Coronary artery (tissue), 2 donors: ENCODE measurements around the gene TLE3.

ENCODE experiments used
- DNase-seq: peaks from one replicate; pipeline ENCODE4 v3.0.0-alpha.2; 2017; ENCODE audit warnings: low spot score
- H3K27ac ChIP-seq, 2 donors: fragments of 200-600 bp; sonication (generic); one replicate each; pipeline ENCODE4 v1.5.1; 2016 to 2019
- H3K4me3 ChIP-seq: fragments of 200-600 bp; sonication (generic); 2 replicates; pipeline ENCODE4 v1.5.1; 2016; ENCODE audit warnings: mild to moderate bottlenecking, moderate library complexity
- TF ChIP-seq, protein P1 (sequence below): fragments of 200-600 bp; sonication (generic); IDR thresholded peaks from one replicate; pipeline ENCODE4 v1.5.1; 2019; ENCODE audit warnings: antibody characterized with exemption

The TLE3 gene

DNA sequence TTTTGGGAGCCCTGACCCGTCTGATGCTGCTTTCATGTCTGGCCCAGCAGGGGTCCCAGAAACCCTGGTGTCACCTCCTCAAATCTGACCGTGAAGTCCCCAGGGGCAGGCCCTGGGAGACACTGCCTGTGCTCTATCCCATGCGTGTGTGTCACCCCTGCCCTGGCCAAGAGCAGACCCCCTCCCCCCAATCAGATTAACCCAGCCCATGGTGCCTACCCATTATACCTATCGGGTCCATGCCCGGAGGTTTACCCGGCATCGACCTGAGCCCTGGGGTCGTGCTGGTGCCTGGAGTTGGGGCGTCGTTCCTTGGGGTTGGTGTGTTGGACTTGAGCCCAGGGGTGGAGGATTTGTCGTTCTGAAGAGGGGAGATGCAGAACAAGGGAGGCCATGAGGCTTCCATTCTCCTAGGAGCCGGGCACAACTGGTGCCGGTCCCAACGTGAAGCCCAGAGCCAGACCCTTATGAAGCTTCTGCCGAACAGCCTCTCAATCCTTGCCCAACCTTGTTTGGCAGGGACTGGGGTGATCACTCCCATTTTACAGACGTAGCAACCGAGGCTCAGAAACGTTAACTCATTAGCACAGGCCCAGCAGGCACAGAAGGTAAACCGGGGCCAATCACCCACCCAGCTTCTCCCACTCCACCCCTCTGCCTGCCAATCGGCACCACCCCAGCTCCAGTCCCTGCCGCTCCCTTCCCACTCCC lies 39.6 kb downstream of the TLE3 start:
- H3K27ac ChIP-seq = no peak overlapping the region
- no peak for DNase-seq
- no peak overlapping the region for H3K4me3 ChIP-seq
- TF ChIP-seq, protein P1, sequence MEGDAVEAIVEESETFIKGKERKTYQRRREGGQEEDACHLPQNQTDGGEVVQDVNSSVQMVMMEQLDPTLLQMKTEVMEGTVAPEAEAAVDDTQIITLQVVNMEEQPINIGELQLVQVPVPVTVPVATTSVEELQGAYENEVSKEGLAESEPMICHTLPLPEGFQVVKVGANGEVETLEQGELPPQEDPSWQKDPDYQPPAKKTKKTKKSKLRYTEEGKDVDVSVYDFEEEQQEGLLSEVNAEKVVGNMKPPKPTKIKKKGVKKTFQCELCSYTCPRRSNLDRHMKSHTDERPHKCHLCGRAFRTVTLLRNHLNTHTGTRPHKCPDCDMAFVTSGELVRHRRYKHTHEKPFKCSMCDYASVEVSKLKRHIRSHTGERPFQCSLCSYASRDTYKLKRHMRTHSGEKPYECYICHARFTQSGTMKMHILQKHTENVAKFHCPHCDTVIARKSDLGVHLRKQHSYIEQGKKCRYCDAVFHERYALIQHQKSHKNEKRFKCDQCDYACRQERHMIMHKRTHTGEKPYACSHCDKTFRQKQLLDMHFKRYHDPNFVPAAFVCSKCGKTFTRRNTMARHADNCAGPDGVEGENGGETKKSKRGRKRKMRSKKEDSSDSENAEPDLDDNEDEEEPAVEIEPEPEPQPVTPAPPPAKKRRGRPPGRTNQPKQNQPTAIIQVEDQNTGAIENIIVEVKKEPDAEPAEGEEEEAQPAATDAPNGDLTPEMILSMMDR = no peak

DNA sequence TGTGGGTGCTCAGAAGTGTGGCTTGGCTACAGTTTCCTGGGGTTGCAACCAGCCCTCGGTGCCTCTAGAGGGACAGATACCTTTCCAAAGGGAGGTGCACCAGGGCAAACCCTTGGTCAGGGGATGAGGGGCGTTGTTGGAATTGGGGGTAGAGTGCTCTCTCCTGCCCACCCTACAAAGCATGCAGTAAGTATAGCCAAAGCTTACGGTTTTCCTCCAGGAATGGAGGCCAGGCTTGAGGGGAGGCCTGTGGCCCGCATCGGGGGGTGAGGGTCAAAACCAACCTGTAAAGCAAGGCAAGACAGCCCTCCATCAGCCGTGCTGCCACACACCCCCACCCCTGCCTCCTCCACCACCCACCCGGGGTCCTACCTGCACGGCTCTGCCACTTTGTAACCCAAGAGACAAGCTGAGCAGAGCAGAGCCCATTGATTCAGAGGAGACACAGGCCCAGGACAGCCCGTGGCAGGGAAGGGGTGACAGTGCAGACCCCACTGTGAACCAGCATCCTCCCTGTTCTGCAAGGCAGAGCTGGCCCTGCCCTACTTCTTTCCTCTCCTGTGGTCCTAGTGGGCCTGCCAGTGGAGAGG lies 41.5 kb downstream of the TLE3 start:
- H3K27ac ChIP-seq = no peak overlapping the region
- H3K4me3 ChIP-seq = no peak overlapping the region
- DNase-seq = no peak
- TF ChIP-seq, protein P1 = no peak

DNA sequence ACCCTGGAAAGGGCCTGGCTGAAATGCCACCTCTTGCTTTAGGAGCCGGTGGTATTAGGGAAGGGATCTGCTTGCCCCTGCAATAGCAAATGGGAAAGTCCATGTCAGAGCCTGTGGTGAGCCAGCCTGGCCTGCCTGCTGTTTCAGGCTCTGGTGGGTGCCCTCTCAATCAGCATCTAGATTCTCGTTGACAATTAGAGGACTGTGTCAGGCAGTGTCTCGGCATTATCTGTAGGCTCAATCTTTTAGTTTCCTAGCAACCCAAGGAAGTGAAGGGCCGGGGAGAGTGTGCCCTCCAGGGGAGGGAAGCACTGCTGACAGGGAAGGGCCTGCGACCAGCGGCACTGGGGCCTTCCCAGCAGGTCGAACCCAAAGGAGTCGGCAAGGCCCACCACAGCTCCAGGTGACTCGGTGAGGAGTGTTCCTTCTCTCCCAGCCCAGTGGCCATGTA lies 42.1 kb downstream of the TLE3 start:
- Histone ChIP-seq H3K4me3 (no peak overlapping the region), H3K27ac (no peak overlapping the region)
- TF ChIP-seq, protein P1 = no peak
- DNase-seq = no peak

- TF ChIP-seq, protein P1 = no peak
- no peak for DNase-seq
- no peak overlapping the region for H3K4me3 ChIP-seq
- no peak overlapping the region for H3K27ac ChIP-seq
Observed at GRCh38 chr15:70054884-70055387, 42.8 kb downstream of the TLE3 start.

GRCh38 chr15:70054366-70054765 lies 43.4 kb downstream of the TLE3 start:
- Histone ChIP-seq H3K4me3 (no peak overlapping the region), H3K27ac (no peak overlapping the region)
- DNase-seq = no peak
- TF ChIP-seq, protein P1 = no peak

- no peak for DNase-seq
- Histone ChIP-seq H3K4me3 (no peak overlapping the region), H3K27ac (no peak overlapping the region)
- TF ChIP-seq, protein P1 = no peak
Observed at GRCh38 chr15:70053716-70054229, 43.9 kb downstream of the TLE3 start.
